GM19239 (cell line): Measurements from ENCODE around the gene PSME4.
"Not testable (repeated sequence)": the region's sequence is repeated elsewhere in the genome, so short reads cannot be mapped to it uniquely, and the experiment has no call there.

Experiments used
- DNase-seq: peaks from one replicate; pipeline ENCODE4 v3.0.0; 2011; ENCODE audit warnings: low spot score; ENCODE audit not compliant: insufficient read length
- FAIRE-seq: peaks from 2 replicates; lab custom pipeline; 2011; peaks lifted over from hg19 to GRCh38; lab: Jason Lieb, UNC

PSME4 gene

DNA sequence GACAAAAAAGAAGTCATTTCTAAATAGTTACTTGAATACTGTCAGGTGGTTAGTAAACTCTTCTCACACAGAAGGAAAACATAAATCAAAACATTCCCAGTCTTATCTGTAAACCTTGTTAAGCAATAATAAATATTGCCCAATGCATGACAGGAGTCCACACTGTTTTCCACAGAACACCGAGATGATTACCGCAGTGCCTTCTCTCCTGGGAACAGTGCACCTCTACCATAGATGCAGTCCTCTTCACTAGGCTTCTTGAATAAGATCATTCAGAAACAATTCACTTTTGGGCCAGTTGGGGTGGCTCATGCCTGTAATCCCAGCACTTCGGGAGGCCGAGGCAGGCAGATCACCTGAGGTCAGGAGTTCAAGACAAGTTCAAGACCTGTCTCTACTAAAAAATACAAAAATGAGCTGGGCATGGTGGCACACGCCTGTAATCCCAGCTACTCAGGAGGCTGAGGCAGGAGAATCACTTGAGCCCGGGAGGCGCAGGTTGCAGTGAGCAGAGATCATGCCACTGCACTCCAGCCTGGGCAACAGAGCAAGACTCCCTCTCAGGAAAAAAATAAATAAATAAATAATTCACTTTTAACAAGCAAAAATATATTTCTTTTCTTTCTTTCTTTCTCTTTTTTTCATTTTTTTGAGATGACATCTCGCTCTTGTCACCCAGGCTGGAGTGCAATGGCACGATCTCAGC is 119.6 kb downstream of the PSME4 start:
- not testable (repeated sequence) for FAIRE-seq, DNase-seq

DNA sequence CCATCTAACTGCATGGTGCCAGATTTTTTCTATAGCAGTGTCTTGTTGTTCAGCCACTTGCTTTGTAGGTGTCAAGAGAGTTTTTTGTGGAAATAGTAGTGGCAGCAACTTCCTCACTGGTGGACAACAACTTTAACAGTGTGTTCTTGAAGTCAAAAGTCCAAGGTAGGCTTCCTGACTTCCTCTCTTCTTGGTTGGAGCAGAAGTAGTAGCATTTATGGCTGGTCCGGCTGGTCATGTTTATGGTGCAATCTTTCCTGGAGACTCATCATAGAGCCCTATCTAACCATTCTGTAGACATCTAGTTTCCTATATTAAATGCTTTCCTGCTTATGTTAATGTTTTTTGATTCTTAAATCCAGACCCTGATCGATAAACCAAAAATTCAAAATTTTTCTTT is 122.7 kb downstream of the PSME4 start:
- no peak for FAIRE-seq
- no peak for DNase-seq

DNA sequence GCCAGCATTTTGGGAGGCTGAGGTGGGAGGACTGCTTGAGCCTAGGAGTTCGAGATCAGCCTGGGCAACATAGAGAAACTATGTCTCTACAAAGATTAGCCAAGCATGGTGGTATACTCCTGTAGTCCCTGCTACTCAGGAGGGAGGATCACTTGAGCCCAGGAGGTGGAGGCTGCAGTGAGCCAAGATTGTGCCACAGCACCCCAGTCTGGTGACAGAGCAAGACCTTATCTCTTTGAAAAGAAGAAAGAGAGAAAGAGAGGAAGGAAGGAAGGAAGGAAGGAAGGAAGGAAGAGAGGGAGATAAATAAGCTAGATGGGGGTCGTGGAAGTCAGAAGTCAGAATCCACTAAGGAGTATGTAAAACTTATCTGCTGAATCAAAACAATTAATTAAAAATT is 127.2 kb downstream of the PSME4 start:
- FAIRE-seq (no peak), DNase-seq (no peak)

- no peak for DNase-seq
- no peak for FAIRE-seq
Measured at GRCh38 chr2:53842891-53843290, 127.9 kb downstream of the PSME4 start.

- not testable (repeated sequence) for DNase-seq, FAIRE-seq
Measured at GRCh38 chr2:53841651-53842050, 129.1 kb downstream of the PSME4 start.

- no peak for DNase-seq
- no peak for FAIRE-seq
Measured at GRCh38 chr2:53840580-53840979, 130.2 kb downstream of the PSME4 start.

DNA sequence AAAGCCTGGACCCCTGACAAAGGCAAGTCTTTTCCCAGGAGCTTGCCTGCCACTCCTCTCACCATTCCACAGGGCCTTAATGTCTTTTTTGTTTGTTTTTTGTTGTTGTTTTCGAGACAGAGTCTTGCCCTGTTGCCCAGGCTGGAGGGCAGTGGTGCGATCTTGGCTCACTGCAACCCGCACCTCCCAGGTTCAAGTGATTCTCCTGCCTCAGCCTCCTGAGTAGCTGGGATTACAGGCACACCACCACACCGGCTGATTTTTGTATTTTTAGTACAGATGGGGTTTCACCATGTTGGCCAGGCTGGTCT is 140.9 kb downstream of the PSME4 start:
- not testable (repeated sequence) for FAIRE-seq, DNase-seq

- no peak for DNase-seq
Measured at GRCh38 chr2:53829273-53829979, 141.4 kb downstream of the PSME4 start.

DNA sequence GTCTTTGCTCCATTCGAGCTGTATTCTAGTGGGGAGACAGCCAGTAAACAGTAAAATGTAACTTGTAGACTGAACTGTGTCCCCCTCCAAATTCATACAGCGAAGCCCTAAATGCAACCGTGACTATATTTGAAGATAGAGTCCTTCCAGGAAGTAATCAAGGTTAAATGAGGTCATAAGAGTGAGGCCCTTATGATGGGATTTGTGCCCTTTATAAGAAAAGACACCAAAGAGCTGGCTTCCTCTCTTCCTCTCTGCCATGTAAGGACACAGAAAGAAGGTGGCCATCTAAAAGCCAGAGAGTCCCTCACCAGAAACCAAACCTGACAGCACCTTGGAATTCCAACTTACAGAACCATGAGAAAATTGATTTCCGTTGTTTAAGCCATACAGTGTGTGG is 142.5 kb downstream of the PSME4 start:
- FAIRE-seq, result no peak
- no peak for DNase-seq

More at GRCh38 chr2:53829273-53829979, 141.4 kb downstream of the PSME4 start:
- FAIRE-seq, result no peak

- FAIRE-seq, result no peak
- no peak for DNase-seq
Measured at GRCh38 chr2:53827398-53828175, 143.2 kb downstream of the PSME4 start.

- FAIRE-seq (no peak), DNase-seq (no peak)
Measured at GRCh38 chr2:53826587-53827397, 144.0 kb downstream of the PSME4 start.

DNA sequence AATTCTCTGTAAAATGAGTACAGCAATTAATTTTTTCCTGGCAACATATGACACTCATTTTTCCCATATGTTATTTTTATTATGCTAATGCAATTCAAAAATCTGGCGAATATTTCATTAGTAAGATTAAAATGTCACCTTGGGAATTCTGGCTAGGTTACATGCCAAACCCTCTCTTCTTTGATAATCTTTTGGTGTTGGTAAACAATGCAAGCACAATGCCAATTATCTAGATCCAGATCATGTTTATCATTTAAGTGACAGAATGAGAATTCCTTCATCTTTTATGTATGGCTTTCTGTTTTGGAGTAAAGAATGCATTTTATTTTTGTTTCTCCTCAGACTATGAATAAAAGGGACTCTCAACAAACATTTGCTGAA is 144.8 kb downstream of the PSME4 start:
- DNase-seq, result no peak
- FAIRE-seq, result no peak

DNA sequence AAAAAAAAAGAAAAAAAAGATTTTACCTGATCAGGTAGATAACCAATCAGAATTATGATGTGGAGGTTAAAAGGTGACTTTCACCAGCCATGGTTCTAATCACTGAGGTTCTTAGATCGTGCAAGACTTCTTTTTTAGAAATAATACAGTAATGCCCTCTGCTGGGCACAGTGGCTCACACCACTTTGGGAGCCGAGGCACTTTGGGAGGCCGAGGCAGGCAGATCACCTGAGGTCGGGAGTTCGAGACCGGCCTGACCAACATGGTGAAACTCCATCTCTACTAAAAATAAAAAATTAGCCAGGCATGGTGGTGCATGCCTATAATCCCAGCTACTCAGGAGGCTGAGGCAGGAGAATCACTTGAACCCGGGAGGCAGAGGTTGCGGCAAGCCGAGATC is 147.2 kb downstream of the PSME4 start:
- FAIRE-seq, DNase-seq: not testable (repeated sequence)

DNA sequence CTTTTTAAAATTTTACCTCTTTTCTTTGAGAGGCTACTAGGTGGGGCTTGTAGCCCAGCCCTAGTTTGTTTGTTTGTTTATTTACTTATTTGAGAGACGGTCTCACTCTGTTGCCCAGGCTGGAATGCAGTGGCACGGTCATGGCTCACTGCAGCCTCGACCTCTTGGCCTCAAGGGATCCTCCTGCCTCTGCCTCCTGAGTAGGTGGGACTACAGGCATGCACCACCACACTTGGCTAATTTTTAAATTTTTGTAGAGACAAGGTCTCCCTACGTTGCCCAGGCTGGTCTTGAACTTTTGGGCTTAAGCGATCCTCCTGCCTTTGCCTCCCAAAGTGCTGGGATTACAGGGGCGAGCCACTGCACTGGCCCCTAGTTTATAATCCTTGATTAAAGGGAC is 149.0 kb downstream of the PSME4 start:
- FAIRE-seq, result no peak
- no peak for DNase-seq

- DNase-seq (no peak), FAIRE-seq (no peak)
Measured at GRCh38 chr2:53820711-53821110, 150.1 kb downstream of the PSME4 start.

- no peak for DNase-seq
- no peak for FAIRE-seq
Measured at GRCh38 chr2:53820048-53820447, 150.7 kb downstream of the PSME4 start.

DNA sequence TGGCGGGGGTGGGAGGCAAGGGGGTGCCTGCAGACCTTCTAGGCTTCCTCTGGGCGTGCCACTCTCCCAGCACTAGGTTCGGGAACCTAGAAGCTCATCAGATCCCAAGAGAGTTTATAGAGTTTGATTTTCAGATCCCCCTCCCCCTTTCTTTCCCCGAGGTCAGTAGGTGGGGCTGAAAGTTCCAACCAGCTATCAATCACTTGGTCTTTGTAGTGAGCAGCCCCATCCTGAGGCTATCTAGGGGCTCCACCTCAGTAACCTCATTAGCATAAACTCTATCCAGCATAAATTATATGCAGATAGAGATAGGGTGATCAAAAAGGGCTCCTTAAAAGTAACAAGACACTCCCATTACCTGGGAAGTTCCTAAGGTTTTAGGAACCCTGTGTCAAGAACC is 151.2 kb downstream of the PSME4 start:
- FAIRE-seq, result no peak
- no peak for DNase-seq

DNA sequence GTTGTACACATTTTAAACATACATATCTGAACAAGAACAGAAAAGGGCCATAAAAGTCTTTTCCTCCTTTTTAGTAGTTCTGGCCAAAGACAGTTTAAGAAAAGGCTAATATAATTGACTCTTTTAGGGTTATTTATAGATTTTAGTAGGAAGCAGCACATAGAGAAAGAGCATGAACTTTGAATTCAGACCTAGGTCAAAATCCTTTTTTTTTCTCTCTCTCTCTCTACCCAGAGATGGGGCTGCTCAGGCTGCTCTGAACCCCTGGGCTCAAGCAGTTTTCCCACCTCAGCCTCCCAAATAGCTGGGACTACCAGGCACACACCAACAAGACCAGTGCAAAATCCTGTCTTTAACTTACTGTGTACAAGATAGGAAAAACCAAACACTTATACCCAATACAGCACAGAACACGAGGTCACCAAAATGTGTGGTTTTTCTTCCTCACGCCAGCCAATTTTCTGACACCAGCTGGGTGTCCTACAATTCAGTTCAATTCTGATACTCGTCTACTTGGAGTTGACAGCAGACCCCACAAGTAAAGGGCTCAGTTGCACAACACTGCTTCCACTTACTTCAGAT is 151.8 kb downstream of the PSME4 start:
- FAIRE-seq, result no peak
- no peak for DNase-seq
